ENCODE data around the gene CFAP46. TPM values are rescaled to one million over a fixed set of nuclear protein-coding genes. Genes with fewer than 3 reads are reported as not detected.

CFAP46 gene
- total RNA-seq, 1 donor from 2014 or later: 5.2 TPM

GRCh38 chr10:132858121-132859081, 84.0 kb downstream of the CFAP46 start:
- Mint-ChIP-seq H3K4me1 (ENCODE audit: low read depth, unreplicated experiment) (no peaks in the 10 kb centered on the region), H3K27ac (ENCODE audit: unreplicated experiment) (no peak overlapping the region), H3K9me3 (ENCODE audit: unreplicated experiment) (peaks cover 5% of the 10 kb centered on the region), H3K4me3 (ENCODE audit: unreplicated experiment) (no peak overlapping the region), H3K27me3 (ENCODE audit: unreplicated experiment) (peaks cover 7% of the 10 kb centered on the region), H3K36me3 (ENCODE audit: unreplicated experiment) (no peaks in the 10 kb centered on the region)
- no peak for DNase-seq
- no peak for TF ChIP-seq CTCF (IDR thresholded peaks at IDR 0.05; ENCODE audit: partially characterized antibody, unreplicated experiment)

GRCh38 chr10:132856869-132857524, 85.4 kb downstream of the CFAP46 start:
- peaks cover 5% of the 10 kb centered on the region for H3K27me3 Mint-ChIP-seq (ENCODE audit: unreplicated experiment)
- H3K36me3 Mint-ChIP-seq (ENCODE audit: unreplicated experiment): no peaks in the 10 kb centered on the region
- no peak overlapping the region for H3K4me3 Mint-ChIP-seq (ENCODE audit: unreplicated experiment)
- DNase-seq: no peak
- no peak for TF ChIP-seq CTCF (IDR thresholded peaks at IDR 0.05; ENCODE audit: partially characterized antibody, unreplicated experiment)
- no peaks in the 10 kb centered on the region for H3K4me1 Mint-ChIP-seq (ENCODE audit: low read depth, unreplicated experiment)
- H3K27ac Mint-ChIP-seq (ENCODE audit: unreplicated experiment): no peak overlapping the region
- H3K9me3 Mint-ChIP-seq (ENCODE audit: unreplicated experiment): peaks cover 4% of the 10 kb centered on the region

GRCh38 chr10:132855889-132856288, 86.5 kb downstream of the CFAP46 start:
- H3K9me3 Mint-ChIP-seq (ENCODE audit: unreplicated experiment): peaks cover 4% of the 10 kb centered on the region
- H3K4me3 Mint-ChIP-seq (ENCODE audit: unreplicated experiment): no peak overlapping the region
- H3K27me3 Mint-ChIP-seq (ENCODE audit: unreplicated experiment): peaks cover 5% of the 10 kb centered on the region
- H3K27ac Mint-ChIP-seq (ENCODE audit: unreplicated experiment): no peak overlapping the region
- TF ChIP-seq CTCF (IDR thresholded peaks at IDR 0.05; ENCODE audit: partially characterized antibody, unreplicated experiment): no peak
- DNase-seq: no peak
- H3K36me3 Mint-ChIP-seq (ENCODE audit: unreplicated experiment): no peaks in the 10 kb centered on the region
- no peaks in the 10 kb centered on the region for H3K4me1 Mint-ChIP-seq (ENCODE audit: low read depth, unreplicated experiment)

GRCh38 chr10:132851451-132851850, 90.9 kb downstream of the CFAP46 start:
- Mint-ChIP-seq H3K4me3 (ENCODE audit: unreplicated experiment) (no peak overlapping the region), H3K27ac (ENCODE audit: unreplicated experiment) (no peak overlapping the region), H3K4me1 (ENCODE audit: low read depth, unreplicated experiment) (peaks cover 4% of the 10 kb centered on the region), H3K36me3 (ENCODE audit: unreplicated experiment) (no peaks in the 10 kb centered on the region), H3K9me3 (ENCODE audit: unreplicated experiment) (no peaks in the 10 kb centered on the region), H3K27me3 (ENCODE audit: unreplicated experiment) (no peaks in the 10 kb centered on the region)
- DNase-seq: no peak
- TF ChIP-seq CTCF (IDR thresholded peaks at IDR 0.05; ENCODE audit: partially characterized antibody, unreplicated experiment): no peak

- H3K36me3 Mint-ChIP-seq (ENCODE audit: unreplicated experiment): no peaks in the 10 kb centered on the region
- no peak for TF ChIP-seq CTCF (IDR thresholded peaks at IDR 0.05; ENCODE audit: partially characterized antibody, unreplicated experiment)
- H3K27ac Mint-ChIP-seq (ENCODE audit: unreplicated experiment): no peak overlapping the region
- H3K4me1 Mint-ChIP-seq (ENCODE audit: low read depth, unreplicated experiment): peaks cover 4% of the 10 kb centered on the region
- H3K9me3 Mint-ChIP-seq (ENCODE audit: unreplicated experiment): no peaks in the 10 kb centered on the region
- no peak overlapping the region for H3K4me3 Mint-ChIP-seq (ENCODE audit: unreplicated experiment)
- no peak for DNase-seq
- no peaks in the 10 kb centered on the region for H3K27me3 Mint-ChIP-seq (ENCODE audit: unreplicated experiment)
These were observed 91.5 kb downstream of the CFAP46 start for GRCh38 chr10:132850896-132851295.

Data from glutamatergic neuron (in vitro differentiated cells).